Left lung (tissue), 10 donors: Measurements from ENCODE around the gene CLPTM1L. TPM values are rescaled to one million over a fixed set of nuclear protein-coding genes. Genes with fewer than 3 reads are reported as not detected.
A peak's percentile ranks its signal among the peaks of the same experiment; 100 is the strongest.

Experiments
- ATAC-seq: fragments of 200-7000 bp; cut with Tn5 transposase; one replicate; pipeline ENCODE4 v1.9.1; 2020; ENCODE audit warnings: moderate library complexity
- DNase-seq, 4 donors: peaks; one replicate each; pipeline ENCODE4 v3.0.0-alpha.2; 2013 to 2020
- H3K27ac ChIP-seq, 2 donors: fragments of 200-600 bp; sonication (generic) in 1 of 2; one replicate each; pipeline versions ENCODE4 v1.5.0 to v1.8.0; 2020 to 2021
- H3K27me3 ChIP-seq, 2 donors: fragments of 200-600 bp; sonication (generic) in 1 of 2; one replicate each; pipeline versions ENCODE4 v1.5.0 to v1.8.0; 2020 to 2021
- H3K36me3 ChIP-seq, 2 donors: fragments of 200-600 bp; sonication (generic) in 1 of 2; one replicate each; pipeline versions ENCODE4 v1.5.0 to v1.8.0; 2020 to 2021
- H3K4me1 ChIP-seq, 2 donors: fragments of 200-600 bp; one replicate each; pipeline ENCODE4 v1.8.0; 2021
- H3K4me3 ChIP-seq, 2 donors: fragments of 200-600 bp; sonication (generic) in 1 of 2; one replicate each; pipeline versions ENCODE4 v1.5.0 to v1.8.0; 2020 to 2021; ENCODE audit warnings: mild to moderate bottlenecking in 1 of 2
- H3K9me3 ChIP-seq, 2 donors: fragments of 200-600 bp; sonication (generic) in 1 of 2; one replicate each; pipeline versions ENCODE4 v1.5.0 to v1.8.0; 2020 to 2021
- CTCF ChIP-seq, 2 donors: fragments of 200-600 bp; sonication (generic) in 1 of 2; IDR thresholded peaks; one replicate each; pipeline versions ENCODE4 v1.5.0 to v1.8.0; 2021; ENCODE audit warnings: antibody characterized with exemption in 2 of 2
- intact Hi-C, 2 donors: fragments of 100-400 bp; cut with DNase I; formaldehyde crosslinking; loops; one replicate each; pipeline versions ENCODE4 v1.11.2 to v1.14.2; 2022
- polyA plus RNA-seq, 6 donors: library from polyadenylated mRNA; unstranded; fragments of 120-200 nt; gene quantifications; one replicate each; pipeline ENCODE4 v1.2.1, GENCODE V29; 2013; ENCODE audit not compliant: insufficient read length in 6 of 6
- total RNA-seq, 2 donors: library from RNA; stranded (reverse); fragmentation: NEBNext Ultra II Directional; extraction: Animal tissue kit (Norgen Biotek cat#: 25700); gene quantifications; one replicate each; pipeline ENCODE4 v1.2.1, GENCODE V29; 2021
- donor health status: DM: no; HTN: yes; CAD: no.
- donor health status: DM: no; HTN: no; CAD: no.

CLPTM1L gene
- total and polyA plus RNA-seq, 8 donors = 90.4 to 171 (median 99.4) TPM

GRCh38 chr5:1325870-1326531 lies 18.9 kb downstream of the CLPTM1L start:
- intact Hi-C loops = no loop called here
- no peak overlapping the region for H3K4me3 ChIP-seq
- no peaks in the 10 kb centered on the region for H3K4me1 ChIP-seq
- H3K36me3 ChIP-seq = peaks cover 0 to 70% of the 10 kb centered on the region in 2 donors
- no peaks in the 10 kb centered on the region for H3K9me3 ChIP-seq
- H3K27ac ChIP-seq = no peak overlapping the region
- ATAC-seq = no peak
- DNase-seq = peak in 2 of 4 donors; percentile 30 to 67
- no peak for TF ChIP-seq CTCF (IDR thresholded peaks at IDR 0.05)
- no peaks in the 10 kb centered on the region for H3K27me3 ChIP-seq

DNA sequence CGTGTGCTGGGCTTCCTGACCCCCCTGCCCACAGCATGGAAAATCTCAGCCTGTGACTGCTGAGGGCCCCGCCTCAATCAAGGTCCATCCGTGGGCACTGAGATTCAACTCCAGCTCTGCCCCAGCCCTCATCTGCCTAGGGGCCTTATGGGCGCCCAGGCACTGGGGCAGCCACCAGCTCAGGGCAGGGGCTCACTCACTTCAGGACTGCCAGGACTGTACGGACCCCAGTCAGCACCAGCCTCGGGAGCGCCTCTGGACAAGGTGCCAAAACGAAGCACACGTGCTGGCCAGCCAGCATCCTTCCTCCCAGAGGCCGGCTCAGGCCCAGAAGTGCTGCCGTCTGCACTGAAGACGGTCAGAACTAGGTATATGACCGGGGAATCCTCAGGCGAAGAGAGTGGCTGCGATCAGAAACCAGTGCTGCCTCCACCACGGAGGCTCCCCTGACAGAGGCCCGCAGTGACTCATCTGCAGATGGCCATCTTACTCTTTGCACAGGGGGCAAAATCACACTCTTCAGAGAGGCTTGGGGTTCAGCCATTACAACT lies 19.6 kb downstream of the CLPTM1L start:
- intact Hi-C loops = no loop called here
- DNase-seq (peak in 2 of 4 donors; percentile 26 to 76), ATAC-seq (peak; percentile 10)
- Histone ChIP-seq H3K36me3 (peaks cover 0 to 70% of the 10 kb centered on the region in 2 donors), H3K27me3 (no peaks in the 10 kb centered on the region), H3K4me3 (no peak overlapping the region), H3K4me1 (no peaks in the 10 kb centered on the region), H3K27ac (no peak overlapping the region), H3K9me3 (no peaks in the 10 kb centered on the region)
- no peak for TF ChIP-seq CTCF (IDR thresholded peaks at IDR 0.05)

DNA sequence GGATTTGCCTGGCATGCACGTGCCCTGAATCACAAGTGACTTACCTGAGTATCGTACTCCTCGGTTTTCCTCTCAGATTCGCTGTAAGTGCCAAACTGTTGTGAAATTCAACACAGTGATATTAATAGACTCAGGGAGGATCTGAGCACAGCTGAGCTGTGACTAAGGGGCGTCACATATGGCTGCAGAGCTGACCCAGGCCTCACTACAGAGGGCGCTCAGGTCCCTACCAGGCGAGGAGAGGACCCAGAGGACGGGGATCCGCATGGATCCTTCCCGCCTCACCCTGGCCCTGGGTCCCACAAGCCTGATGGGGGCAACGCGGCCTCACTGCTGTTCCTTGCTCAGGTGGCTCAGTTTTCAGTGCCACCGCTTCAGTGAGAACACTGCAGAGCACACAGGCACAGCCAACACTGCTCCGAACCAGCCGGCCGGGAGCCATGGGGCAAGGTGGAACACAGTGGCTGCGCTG lies 20.1 kb downstream of the CLPTM1L start:
- H3K9me3 ChIP-seq = no peaks in the 10 kb centered on the region
- H3K27ac ChIP-seq = no peak overlapping the region
- peaks cover 0 to 70% of the 10 kb centered on the region in 2 donors for H3K36me3 ChIP-seq
- DNase-seq = peak in 2 of 4 donors; percentile 28 to 63
- no peaks in the 10 kb centered on the region for H3K4me1 ChIP-seq
- intact Hi-C loops = no loop called here
- H3K27me3 ChIP-seq = no peaks in the 10 kb centered on the region
- no peak for TF ChIP-seq CTCF (IDR thresholded peaks at IDR 0.05)
- ATAC-seq = peak; percentile 39
- H3K4me3 ChIP-seq = no peak overlapping the region

DNA sequence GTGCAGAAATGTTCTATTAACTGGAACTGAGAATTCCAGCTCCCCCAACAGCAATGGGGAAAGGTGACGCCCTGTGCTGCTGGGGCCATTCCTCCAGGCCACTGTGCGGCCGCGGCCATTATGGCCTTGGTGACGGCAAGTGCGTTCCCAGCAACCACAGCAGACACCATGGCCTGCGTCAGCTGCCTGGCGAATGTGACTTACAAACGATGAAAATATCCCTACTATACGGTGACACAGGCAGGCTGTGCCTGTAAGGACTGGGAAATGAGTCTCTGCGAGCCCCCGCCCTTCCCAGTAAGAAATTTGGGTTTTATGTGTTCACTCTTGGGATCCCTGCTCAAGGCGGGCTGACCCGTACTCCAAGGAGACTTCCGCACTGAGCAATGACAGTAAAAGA lies 20.6 kb downstream of the CLPTM1L start:
- intact Hi-C loops = no loop called here
- Histone ChIP-seq H3K4me3 (no peak overlapping the region), H3K27ac (no peak overlapping the region), H3K27me3 (no peaks in the 10 kb centered on the region), H3K4me1 (no peaks in the 10 kb centered on the region), H3K36me3 (peaks cover 0 to 75% of the 10 kb centered on the region in 2 donors), H3K9me3 (no peaks in the 10 kb centered on the region)
- ATAC-seq (no peak), DNase-seq (peak in 1 of 4 donors; percentile 49)
- no peak for TF ChIP-seq CTCF (IDR thresholded peaks at IDR 0.05)

DNA sequence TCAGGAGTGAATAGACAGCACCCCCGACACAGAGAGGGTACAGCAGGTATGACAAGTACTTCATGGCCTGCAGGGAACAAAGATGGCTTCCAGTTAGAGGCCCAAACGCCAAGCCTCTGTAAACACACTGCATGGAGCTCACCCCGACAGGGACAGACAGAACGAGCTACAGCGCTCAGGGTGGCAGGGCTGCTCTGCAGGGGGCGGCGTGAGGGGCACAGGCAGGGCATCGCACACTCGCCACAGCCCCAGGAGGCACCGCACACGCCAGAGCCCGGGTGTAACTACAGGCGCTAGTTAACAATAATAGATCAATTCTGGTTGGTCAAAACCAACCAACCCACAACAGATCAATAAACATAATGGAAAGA lies 21.1 kb downstream of the CLPTM1L start:
- Histone ChIP-seq H3K4me3 (no peak overlapping the region), H3K27me3 (no peaks in the 10 kb centered on the region), H3K27ac (no peak overlapping the region), H3K9me3 (no peaks in the 10 kb centered on the region), H3K4me1 (no peaks in the 10 kb centered on the region), H3K36me3 (peaks cover 0 to 75% of the 10 kb centered on the region in 2 donors)
- intact Hi-C loops = no loop called here
- TF ChIP-seq CTCF (IDR thresholded peaks at IDR 0.05) = no peak
- no peak for ATAC-seq
- peak in 1 of 4 donors; percentile 48 for DNase-seq
